A673 (cell line): ENCODE data around the gene PEX1. TPM values are rescaled to one million over a fixed set of nuclear protein-coding genes. Genes with fewer than 3 reads are reported as not detected.
"Not testable (repeated sequence)": the region's sequence is repeated elsewhere in the genome, so short reads cannot be mapped to it uniquely, and the experiment has no call there.

Experiments
- BruUV-seq: library from RNA; stranded (reverse); fragments of 400-500 nt; replicated peaks from 2 replicates; lab custom pipeline; 2021; lab: Mats Ljungman, UMichigan
- CTCF ChIA-PET: fragments of 300-600 bp; sonication (Branson Sonifier 250); formaldehyde crosslinking; loops from one replicate; lab custom pipeline; 2022; ENCODE audit warnings: antibody characterized with exemption; lab: Charles Lee
- POLR2A ChIA-PET: fragments of 300-600 bp; sonication (Branson Sonifier 250); formaldehyde crosslinking; loops from one replicate; lab custom pipeline; 2022; ENCODE audit warnings: antibody characterized with exemption; ENCODE audit not compliant: low non-redundant PET; lab: Charles Lee
- DNase-seq: peaks from one replicate; pipeline ENCODE4 v3.0.0-alpha.2; 2015; ENCODE audit warnings: low spot score
- H3K27ac ChIP-seq: fragments of 200-600 bp; sonication (generic); 2 replicates; pipeline ENCODE4 v1.5.1; 2016; ENCODE audit warnings: mixed run types, low read depth, mild to moderate bottlenecking, mixed read lengths, antibody characterized with exemption, low read length; ENCODE audit not compliant: poor library complexity, severe bottlenecking
- H3K27me3 ChIP-seq: fragments of 200-600 bp; sonication (generic); replicated peaks from 2 replicates; pipeline ENCODE4 v1.6.1; 2017; ENCODE audit warnings: mixed run types, low read depth, mild to moderate bottlenecking, mixed read lengths, antibody characterized with exemption, low read length; ENCODE audit not compliant: insufficient read depth, poor library complexity
- H3K36me3 ChIP-seq: fragments of 200-600 bp; sonication (generic); 2 replicates; pipeline ENCODE4 v1.6.1; 2016; ENCODE audit warnings: mixed run types, mild to moderate bottlenecking, mixed read lengths, antibody characterized with exemption, low read length; ENCODE audit not compliant: insufficient read depth, poor library complexity, severe bottlenecking
- H3K4me1 ChIP-seq: fragments of 200-600 bp; sonication (generic); 2 replicates; pipeline ENCODE4 v1.6.1; 2017; ENCODE audit warnings: mixed run types, mild to moderate bottlenecking, mixed read lengths, antibody characterized with exemption, low read length; ENCODE audit not compliant: insufficient read depth, poor library complexity, severe bottlenecking
- H3K4me3 ChIP-seq: fragments of 200-600 bp; sonication (generic); 2 replicates; pipeline ENCODE4 v1.5.1; 2016; ENCODE audit warnings: low read depth, mixed run types, mild to moderate bottlenecking, mixed read lengths, low read length; ENCODE audit not compliant: poor library complexity, severe bottlenecking
- H3K9me3 ChIP-seq: fragments of 200-600 bp; sonication (generic); 2 replicates; pipeline ENCODE4 v1.6.1; 2016; ENCODE audit warnings: mixed run types, low read depth, mild to moderate bottlenecking, mixed read lengths, antibody characterized with exemption, low read length; ENCODE audit not compliant: poor library complexity, severe bottlenecking
- CTCF ChIP-seq: fragments of 300-800, 200-600 bp; sonication (generic); conservative IDR thresholded peaks from 2 replicates; pipeline ENCODE4 v1.5.1; 2017; ENCODE audit warnings: low read depth, mild to moderate bottlenecking, antibody characterized with exemption, low read length, moderate library complexity, mixed read lengths
- EZH2 ChIP-seq: fragments of 200-600 bp; sonication (generic); IDR thresholded peaks from 2 replicates; pipeline ENCODE4 v1.6.1; 2017; ENCODE audit warnings: borderline replicate concordance, low read depth, mild to moderate bottlenecking, mixed read lengths, antibody characterized with exemption, low read length; ENCODE audit not compliant: poor library complexity, severe bottlenecking
- intact Hi-C: fragments of 100-400 bp; cut with micrococcal nuclease; formaldehyde crosslinking; loops from one replicate; pipeline ENCODE4 v1.10.0; 2022; ENCODE audit not compliant: unreplicated experiment
- total RNA-seq: library from RNA; stranded (reverse); gene quantifications from 2 replicates; pipeline ENCODE4 v1.2.3, GENCODE V29; 2021

The PEX1 gene
- total RNA-seq, 1 experiment from 2014 or later, result 9.0 TPM

GRCh38 chr7:92448205-92448747 is 80.0 kb downstream of the PEX1 start:
- ChIA-PET POLR2A (no interaction called here), CTCF (interaction anchor here (0.6 to 2.6 kb wide), 5 partner anchors 13 to 618 kb away, joined by 5 to 20 read pairs (median 5); partner anchors contain the start of genes PEX1 and RBM48)
- Histone ChIP-seq H3K9me3 (no peaks in the 10 kb centered on the region), H3K27ac (peak overlapping the region; percentile 93), H3K4me1 (peaks cover 7% of the 10 kb centered on the region), H3K27me3 (no peaks in the 10 kb centered on the region), H3K4me3 (peak overlapping the region; percentile 94), H3K36me3 (peaks cover 29% of the 10 kb centered on the region)
- TF ChIP-seq EZH2, result no peak
- peak; percentile 62 for TF ChIP-seq CTCF
- intact Hi-C loops, result loop anchor here (5.0 kb wide), 3 partner anchors 271 to 566 kb away; partner anchors contain the start of genes CYP51A1, LRRD1 and MTERF1
- TSS peak; percentile 41 for BruUV-seq
- peak; percentile 68 for DNase-seq

GRCh38 chr7:92447345-92448204 is 80.7 kb downstream of the PEX1 start, which contains the start of gene GATAD1:
TSS of gene GATAD1 (plus strand) at chr7:92447482. CDS start at chr7:92447730, 248 bp downstream.
- Histone ChIP-seq H3K4me1 (peaks cover 7% of the 10 kb centered on the region), H3K36me3 (peaks cover 26% of the 10 kb centered on the region), H3K4me3 (peak within 1 kb of the TSS; percentile 94), H3K27me3 (no peaks in the 10 kb centered on the region), H3K27ac (peak within 1 kb of the TSS; percentile 93), H3K9me3 (no peaks in the 10 kb centered on the region)
- peak; percentile 92 for TF ChIP-seq CTCF
- TF ChIP-seq EZH2, result no peak
- BruUV-seq, result no TSS peak
- ChIA-PET CTCF (interaction anchor here (0.5 to 2.6 kb wide), 7 partner anchors 13 to 1594 kb away, joined by 3 to 20 read pairs (median 5); partner anchors contain the start of genes PEX1 and RBM48), POLR2A (interaction anchor here (0.6 to 0.7 kb wide), 2 partner anchors 18 to 80 kb away, joined by 3 read pairs; no protein-coding TSS in a partner anchor)
- intact Hi-C loops, result loop anchor here (1.0 to 5.0 kb wide), 4 partner anchors 23 to 565 kb away; partner anchors contain the start of genes CYP51A1, LRRD1 and MTERF1
- DNase-seq, result peak; percentile 91

- H3K27me3 ChIP-seq, result no peaks in the 10 kb centered on the region
- H3K36me3 ChIP-seq, result peaks cover 22% of the 10 kb centered on the region
- DNase-seq, result no peak
- H3K9me3 ChIP-seq, result no peaks in the 10 kb centered on the region
- no peak for TF ChIP-seq EZH2
- no peak for TF ChIP-seq CTCF
- intact Hi-C loops, result loop anchor here (1.0 to 5.0 kb wide), 4 partner anchors 23 to 565 kb away; partner anchors contain the start of genes CYP51A1, LRRD1 and MTERF1
- ChIA-PET POLR2A (interaction anchor here (0.6 to 0.7 kb wide), 2 partner anchors 19 to 79 kb away, joined by 3 read pairs; no protein-coding TSS in a partner anchor), CTCF (interaction anchor here (0.5 to 2.6 kb wide), 4 partner anchors 23 to 1593 kb away, joined by 3 to 20 read pairs (median 4); no protein-coding TSS in a partner anchor)
- peak overlapping the region; percentile 94 for H3K4me3 ChIP-seq
- H3K27ac ChIP-seq, result peak overlapping the region; percentile 93
- H3K4me1 ChIP-seq, result peaks cover 7% of the 10 kb centered on the region
- no TSS peak for BruUV-seq
These were observed 81.4 kb downstream of the PEX1 start for GRCh38 chr7:92446869-92447344.

GRCh38 chr7:92442720-92443119 is 85.6 kb downstream of the PEX1 start:
- H3K4me1 ChIP-seq, intact Hi-C loops, H3K9me3 ChIP-seq, H3K36me3 ChIP-seq, CTCF ChIA-PET, H3K4me3 ChIP-seq, H3K27ac ChIP-seq, POLR2A ChIA-PET, H3K27me3 ChIP-seq, DNase-seq, BruUV-seq: not testable (repeated sequence)
